ENCODE data around the gene ARRDC4. TPM values are rescaled to one million over a fixed set of nuclear protein-coding genes. Genes with fewer than 3 reads are reported as not detected.

ARRDC4 gene, protein sequence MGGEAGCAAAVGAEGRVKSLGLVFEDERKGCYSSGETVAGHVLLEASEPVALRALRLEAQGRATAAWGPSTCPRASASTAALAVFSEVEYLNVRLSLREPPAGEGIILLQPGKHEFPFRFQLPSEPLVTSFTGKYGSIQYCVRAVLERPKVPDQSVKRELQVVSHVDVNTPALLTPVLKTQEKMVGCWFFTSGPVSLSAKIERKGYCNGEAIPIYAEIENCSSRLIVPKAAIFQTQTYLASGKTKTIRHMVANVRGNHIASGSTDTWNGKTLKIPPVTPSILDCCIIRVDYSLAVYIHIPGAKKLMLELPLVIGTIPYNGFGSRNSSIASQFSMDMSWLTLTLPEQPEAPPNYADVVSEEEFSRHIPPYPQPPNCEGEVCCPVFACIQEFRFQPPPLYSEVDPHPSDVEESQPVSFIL
- under 1 TPM; 0.60 to 0.66 TPM for total RNA-seq

- ATAC-seq (peak; percentile 97 to 98), DNase-seq (ENCODE audit: low spot score in 2 of 2) (peak; percentile 92 to 98)
- Mint-ChIP-seq H3K9me3 (no peaks in the 10 kb centered on the region), H3K27ac (peak within 1 kb of the TSS; percentile 85 to 87), H3K36me3 (peaks cover 0 to 5% of the 10 kb centered on the region in 2 donors)
These were observed at the start of gene ARRDC4 for GRCh38 chr15:97960364-97961066. TSS of gene ARRDC4 (plus strand) at chr15:97960703. CDS start at chr15:97960862, 159 bp downstream.

DNA sequence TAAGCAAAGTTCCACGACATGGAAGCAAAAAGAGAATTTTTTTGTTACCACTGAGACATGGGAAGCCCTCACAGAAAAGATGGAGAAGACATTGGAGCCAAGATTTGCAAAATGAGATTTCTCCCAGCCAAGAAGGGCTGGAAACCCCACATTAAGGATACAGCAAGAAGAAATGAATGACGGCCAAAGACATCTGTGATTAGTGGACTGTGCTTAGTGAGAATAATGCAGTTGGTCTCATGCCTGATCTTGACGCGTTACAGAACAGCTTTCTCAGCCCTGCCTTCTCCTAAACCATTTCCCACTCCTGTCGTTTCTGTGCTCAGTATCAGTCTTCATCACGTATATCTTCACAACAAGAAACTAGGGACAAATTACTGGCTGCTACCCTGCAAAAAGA is 45.8 kb upstream of the ARRDC4 start:
- no peaks in the 10 kb centered on the region for H3K36me3 Mint-ChIP-seq
- no peak overlapping the region for H3K27ac Mint-ChIP-seq
- ATAC-seq = no peak
- no peaks in the 10 kb centered on the region for H3K9me3 Mint-ChIP-seq
- DNase-seq (ENCODE audit: low spot score in 2 of 2) = no peak

DNA sequence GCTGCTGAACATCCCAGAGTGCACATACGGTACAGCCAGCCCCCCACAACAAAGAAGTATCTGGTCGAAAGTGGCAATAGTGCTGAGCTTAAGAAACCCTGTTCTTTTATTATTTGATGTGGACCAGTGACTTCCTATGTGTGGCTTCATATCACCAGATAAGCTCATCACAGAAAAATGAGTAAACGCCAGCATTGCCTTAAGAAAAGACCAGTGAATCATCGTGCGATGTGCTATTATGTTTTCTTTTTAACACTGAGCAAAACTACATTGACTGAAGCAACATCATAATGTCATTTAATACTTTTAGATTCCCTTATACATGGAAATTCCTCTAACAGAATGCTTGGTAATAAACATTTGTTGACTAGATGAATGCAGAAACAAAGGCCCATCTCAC is 45.2 kb upstream of the ARRDC4 start:
- Mint-ChIP-seq H3K27ac (no peak overlapping the region), H3K9me3 (no peaks in the 10 kb centered on the region), H3K36me3 (no peaks in the 10 kb centered on the region)
- no peak for ATAC-seq
- DNase-seq (ENCODE audit: low spot score in 2 of 2) = no peak

DNA sequence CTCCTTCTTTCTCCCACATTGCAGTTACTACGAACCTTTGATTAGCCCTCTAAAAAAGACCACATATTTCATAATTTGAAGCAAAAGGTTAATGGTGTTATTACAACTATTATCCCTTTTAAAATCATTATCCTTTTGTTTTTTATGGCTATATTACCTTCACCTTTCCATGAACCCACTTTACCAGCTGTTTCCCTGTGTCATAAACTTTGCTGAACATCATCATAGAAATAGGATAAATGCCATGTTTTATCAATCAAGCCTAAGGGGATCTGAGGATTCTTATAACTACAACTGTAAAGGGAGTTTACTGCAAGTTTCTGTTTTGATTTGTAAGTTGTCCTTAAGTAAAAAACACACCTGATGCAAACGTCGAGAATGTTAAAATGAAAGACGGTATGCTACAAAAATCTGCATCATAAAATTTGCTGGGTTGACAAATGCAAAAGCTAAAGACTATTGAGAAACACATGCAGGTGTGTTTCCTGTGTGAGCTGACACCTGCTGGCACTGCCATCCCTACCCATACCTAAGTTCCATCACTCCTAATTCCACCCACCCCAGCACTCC is 39.1 kb upstream of the ARRDC4 start:
- DNase-seq (ENCODE audit: low spot score in 2 of 2) = no peak
- no peak for ATAC-seq
- Mint-ChIP-seq H3K27ac (no peak overlapping the region), H3K9me3 (peaks cover 8 to 9% of the 10 kb centered on the region in 2 donors), H3K36me3 (peaks cover 0 to 9% of the 10 kb centered on the region in 2 donors)

DNA sequence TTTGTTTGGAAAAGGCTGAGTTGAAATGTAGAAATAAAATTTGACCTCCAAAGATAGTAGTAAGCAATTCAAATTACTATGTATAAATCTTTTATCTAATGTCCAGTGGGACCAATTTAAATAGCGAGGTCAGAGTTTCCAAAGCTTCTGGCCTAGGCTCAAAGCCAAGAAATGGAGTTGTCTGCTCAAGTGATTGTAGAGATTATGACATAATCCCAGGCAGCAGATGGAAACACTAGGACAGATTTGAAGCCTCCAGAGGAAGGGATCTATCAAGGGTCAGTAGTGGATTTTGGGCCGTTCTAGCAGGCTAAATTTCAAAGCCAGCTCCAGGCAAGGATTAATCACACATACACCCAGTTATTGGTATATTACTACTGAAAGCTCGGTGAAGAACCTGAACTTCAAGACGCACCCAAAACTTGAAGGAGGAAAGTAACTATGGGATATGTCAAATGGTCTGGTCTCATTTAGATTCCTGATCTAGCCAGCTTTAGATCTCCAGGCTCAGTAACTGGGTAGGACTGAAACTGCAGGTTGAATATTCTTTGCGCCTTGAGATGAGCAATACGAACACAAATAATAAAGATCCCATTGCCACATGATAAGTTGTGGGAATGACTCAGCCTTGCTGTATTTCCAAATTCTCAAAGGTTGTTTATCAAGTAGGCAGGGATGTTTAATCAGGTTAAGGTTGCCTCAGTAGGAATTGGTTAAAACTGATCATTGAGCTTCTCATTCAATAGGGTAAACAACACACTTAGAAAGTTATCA is 30.9 kb upstream of the ARRDC4 start:
- ATAC-seq (no peak), DNase-seq (ENCODE audit: low spot score in 2 of 2) (no peak)
- H3K27ac Mint-ChIP-seq = no peak overlapping the region
- H3K36me3 Mint-ChIP-seq = peaks cover 6 to 21% of the 10 kb centered on the region in 2 donors
- peaks cover 6 to 20% of the 10 kb centered on the region in 2 donors for H3K9me3 Mint-ChIP-seq

DNA sequence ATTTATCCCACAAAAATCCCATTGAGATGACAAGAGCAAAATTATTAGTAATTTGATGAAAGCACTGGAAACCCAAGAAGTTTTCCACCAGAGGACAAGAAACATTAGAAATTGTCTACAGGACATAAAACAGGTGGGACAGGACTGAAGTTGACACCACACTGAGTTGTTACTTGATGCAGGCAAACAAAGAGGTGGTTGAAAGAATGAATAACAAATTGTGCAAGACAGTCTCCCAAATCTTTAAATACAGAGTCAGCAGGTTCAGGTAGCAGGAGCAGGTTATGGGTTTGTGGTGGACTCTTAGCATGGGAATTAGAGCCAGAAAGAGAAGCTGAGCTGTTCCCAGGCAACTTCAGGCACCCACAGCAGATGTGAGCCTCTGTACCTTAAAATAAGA is 30.3 kb upstream of the ARRDC4 start:
- no peak overlapping the region for H3K27ac Mint-ChIP-seq
- peaks cover 6 to 23% of the 10 kb centered on the region in 2 donors for H3K36me3 Mint-ChIP-seq
- DNase-seq (ENCODE audit: low spot score in 2 of 2) (no peak), ATAC-seq (no peak)
- peaks cover 9 to 22% of the 10 kb centered on the region in 2 donors for H3K9me3 Mint-ChIP-seq

GRCh38 chr15:97931314-97931713 is 29.2 kb upstream of the ARRDC4 start:
- no peak overlapping the region for H3K27ac Mint-ChIP-seq
- H3K9me3 Mint-ChIP-seq = peaks cover 18 to 29% of the 10 kb centered on the region in 2 donors
- H3K36me3 Mint-ChIP-seq = peaks cover 6 to 30% of the 10 kb centered on the region in 2 donors
- DNase-seq (ENCODE audit: low spot score in 2 of 2) (no peak), ATAC-seq (no peak)

DNA sequence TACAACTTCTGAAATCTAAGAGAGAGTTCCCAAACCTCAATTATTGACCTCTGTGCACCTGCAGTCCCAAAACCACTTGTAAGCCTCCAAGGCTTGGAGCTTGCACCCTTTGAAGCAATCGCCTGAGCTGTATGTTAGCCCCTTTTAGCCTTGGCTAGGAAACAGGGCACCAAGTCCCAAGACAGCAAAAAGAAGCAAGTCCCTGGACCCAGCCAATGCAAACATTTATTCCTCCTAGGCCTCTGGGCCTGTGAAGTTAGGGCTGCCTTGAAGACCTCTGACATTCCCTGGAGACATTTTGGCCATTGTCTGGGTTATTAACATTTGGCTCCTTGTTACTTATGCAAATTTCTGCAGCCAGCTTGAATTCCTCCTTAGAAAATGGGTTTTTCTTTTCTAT is 26.9 kb upstream of the ARRDC4 start:
- DNase-seq (ENCODE audit: low spot score in 2 of 2) = no peak
- Mint-ChIP-seq H3K36me3 (peaks cover 6 to 30% of the 10 kb centered on the region in 2 donors), H3K9me3 (peaks cover 18 to 26% of the 10 kb centered on the region in 2 donors), H3K27ac (no peak overlapping the region)
- no peak for ATAC-seq

- Mint-ChIP-seq H3K9me3 (peaks cover 2% of the 10 kb centered on the region in 2 donors), H3K27ac (no peak overlapping the region), H3K36me3 (no peaks in the 10 kb centered on the region)
- ATAC-seq (no peak), DNase-seq (ENCODE audit: low spot score in 2 of 2) (no peak)
These were observed 19.5 kb upstream of the ARRDC4 start for GRCh38 chr15:97940993-97941392.

DNA sequence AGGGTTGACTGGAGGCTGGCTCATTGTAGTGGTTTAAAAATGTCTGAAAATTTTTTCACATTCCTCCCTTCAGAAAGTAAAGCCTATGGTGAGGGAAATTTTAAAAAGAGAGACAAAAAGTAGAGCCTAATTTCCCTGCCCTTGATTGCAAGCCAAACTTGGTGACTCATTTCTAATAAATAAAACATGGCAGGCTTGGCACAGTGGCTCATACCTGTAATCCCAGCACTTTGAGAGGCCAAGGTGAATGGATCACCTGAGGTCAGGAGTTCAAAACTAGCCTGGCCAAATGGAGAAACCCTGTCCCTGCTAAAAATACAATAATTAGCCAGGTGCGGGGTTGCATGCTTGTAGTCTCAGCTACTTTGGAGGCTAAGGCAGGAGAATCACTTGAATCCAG is 18.9 kb upstream of the ARRDC4 start:
- ATAC-seq (no peak), DNase-seq (ENCODE audit: low spot score in 2 of 2) (no peak)
- Mint-ChIP-seq H3K27ac (no peak overlapping the region), H3K9me3 (no peaks in the 10 kb centered on the region), H3K36me3 (no peaks in the 10 kb centered on the region)

- no peaks in the 10 kb centered on the region for H3K9me3 Mint-ChIP-seq
- no peak for ATAC-seq
- H3K36me3 Mint-ChIP-seq = no peaks in the 10 kb centered on the region
- no peak overlapping the region for H3K27ac Mint-ChIP-seq
- DNase-seq (ENCODE audit: low spot score in 2 of 2) = no peak
These were observed 15.8 kb upstream of the ARRDC4 start for GRCh38 chr15:97944724-97945123.

GRCh38 chr15:97947465-97948260 is 12.8 kb upstream of the ARRDC4 start:
- Mint-ChIP-seq H3K9me3 (no peaks in the 10 kb centered on the region), H3K36me3 (no peaks in the 10 kb centered on the region), H3K27ac (no peak overlapping the region)
- ATAC-seq (no peak), DNase-seq (ENCODE audit: low spot score in 2 of 2) (no peak)

GRCh38 chr15:97953254-97953653 is 7.2 kb upstream of the ARRDC4 start:
- ATAC-seq (no peak), DNase-seq (ENCODE audit: low spot score in 2 of 2) (no peak)
- Mint-ChIP-seq H3K27ac (no peak overlapping the region), H3K9me3 (no peaks in the 10 kb centered on the region), H3K36me3 (no peaks in the 10 kb centered on the region)

GRCh38 chr15:97953748-97954147 is 6.8 kb upstream of the ARRDC4 start:
- no peak for ATAC-seq
- no peak for DNase-seq (ENCODE audit: low spot score in 2 of 2)
- Mint-ChIP-seq H3K9me3 (no peaks in the 10 kb centered on the region), H3K36me3 (no peaks in the 10 kb centered on the region), H3K27ac (no peak overlapping the region)

GRCh38 chr15:97955035-97955434 is 5.5 kb upstream of the ARRDC4 start:
- no peaks in the 10 kb centered on the region for H3K9me3 Mint-ChIP-seq
- no peaks in the 10 kb centered on the region for H3K36me3 Mint-ChIP-seq
- ATAC-seq = no peak
- DNase-seq (ENCODE audit: low spot score in 2 of 2) = no peak
- H3K27ac Mint-ChIP-seq = no peak overlapping the region

- no peak overlapping the region for H3K27ac Mint-ChIP-seq
- H3K9me3 Mint-ChIP-seq = no peaks in the 10 kb centered on the region
- ATAC-seq (no peak), DNase-seq (ENCODE audit: low spot score in 2 of 2) (no peak)
- H3K36me3 Mint-ChIP-seq = peaks cover 0 to 5% of the 10 kb centered on the region in 2 donors
These were observed 5.0 kb upstream of the ARRDC4 start for GRCh38 chr15:97955529-97955928.

All from activated naive CD4-positive, alpha-beta T cell treated with anti-CD3 and anti-CD28 coated beads, Interleukin-2, amount 50 U/mL, for 72 hours (primary cell).